COLO668 (cell line): ENCODE measurements around the gene IL22RA2.
"Not testable (repeated sequence)": the region's sequence is repeated elsewhere in the genome, so short reads cannot be mapped to it uniquely, and the experiment has no call there.

ENCODE experiments used
- DNase-seq: peaks from one replicate; lab custom pipeline; 2025; ENCODE audit not compliant: unreplicated experiment; lab: John Stamatoyannopoulos, UW

Gene IL22RA2

DNA sequence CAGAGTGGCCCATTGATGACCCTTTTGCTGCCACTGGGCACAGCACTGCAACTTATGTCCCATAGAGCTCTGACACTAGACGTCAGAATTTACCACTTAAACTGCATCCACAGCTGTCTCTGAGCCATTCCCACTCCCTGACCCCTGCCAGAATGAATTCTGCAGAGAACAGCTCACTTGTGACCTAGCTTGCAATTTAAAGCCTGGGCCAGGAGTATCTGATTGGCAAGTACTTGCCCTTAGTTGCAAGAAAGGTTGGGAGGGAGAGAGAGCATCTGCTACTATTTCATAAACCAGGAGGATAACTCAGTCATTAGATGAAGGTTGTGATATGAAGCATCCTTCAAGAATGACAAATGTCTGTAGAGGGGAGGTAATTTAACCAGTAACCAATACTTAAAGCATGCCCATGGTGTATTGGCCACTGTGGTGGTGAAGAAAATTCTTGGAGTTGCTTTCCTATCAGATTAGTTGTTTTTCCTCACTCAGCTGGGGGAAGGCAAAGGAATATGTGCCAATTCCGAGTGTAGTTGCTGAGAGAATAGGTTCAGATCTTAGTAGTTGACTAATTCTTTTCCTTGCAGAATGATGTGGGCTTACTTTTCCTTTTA lies 46.5 kb downstream of the IL22RA2 start:
- no peak for DNase-seq

- DNase-seq, result no peak
These were observed 50.4 kb downstream of the IL22RA2 start for GRCh38 chr6:137123078-137123477.

GRCh38 chr6:137122612-137123011 lies 50.8 kb downstream of the IL22RA2 start:
- no peak for DNase-seq

DNA sequence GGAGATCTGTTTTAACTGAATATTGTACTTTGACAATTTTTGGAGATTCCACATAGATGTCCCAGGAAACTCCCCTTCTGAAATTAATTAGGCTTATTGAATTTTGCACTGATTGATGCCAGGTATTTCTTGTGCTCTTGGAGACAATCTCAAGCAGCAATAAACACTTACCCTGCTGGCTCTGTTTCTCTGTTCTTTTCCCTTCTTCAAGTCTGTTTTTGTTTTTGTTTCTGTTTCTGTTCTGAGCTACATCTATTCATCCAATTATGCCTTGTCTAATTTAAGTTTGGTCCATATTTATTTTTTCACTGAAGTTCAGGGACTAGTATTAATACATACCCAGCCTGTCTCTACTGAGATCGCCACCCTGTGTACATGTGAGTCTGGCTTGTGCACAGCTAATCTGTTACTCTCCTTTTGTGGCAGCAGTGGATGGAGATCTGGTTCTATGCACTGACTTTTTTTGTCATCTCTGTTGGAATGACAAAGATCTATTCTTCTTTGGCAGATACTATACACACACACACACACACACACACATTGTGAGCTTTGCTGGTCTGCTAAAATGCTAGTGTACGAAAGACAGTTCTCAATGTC lies 51.9 kb downstream of the IL22RA2 start:
- no peak for DNase-seq

GRCh38 chr6:137120748-137121147 lies 52.7 kb downstream of the IL22RA2 start:
- DNase-seq, result no peak

GRCh38 chr6:137119196-137120104 lies 54.0 kb downstream of the IL22RA2 start:
- no peak for DNase-seq

DNA sequence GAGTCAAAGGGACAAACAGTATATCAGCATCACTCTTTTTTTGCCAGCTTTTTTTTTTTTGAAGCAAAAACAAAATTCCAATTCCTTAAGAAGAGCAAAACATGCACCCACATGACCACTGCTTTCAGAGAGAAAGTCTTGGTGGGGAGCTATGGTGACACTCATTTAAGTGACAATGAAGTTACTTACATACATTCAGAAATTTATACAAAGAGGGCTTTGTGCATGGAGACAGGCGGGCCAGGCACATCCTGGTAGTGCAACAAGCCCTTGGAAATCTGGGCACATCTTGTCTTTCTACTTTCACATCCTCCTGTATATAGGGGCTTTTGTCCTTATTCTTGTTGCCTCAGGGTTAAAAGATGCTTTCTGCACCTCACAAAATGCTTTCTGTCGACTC lies 55.9 kb downstream of the IL22RA2 start:
- no peak for DNase-seq

GRCh38 chr6:137116807-137117206 lies 56.6 kb downstream of the IL22RA2 start:
- DNase-seq, result no peak

- DNase-seq, result peak; percentile 9
These were observed 57.8 kb downstream of the IL22RA2 start for GRCh38 chr6:137115658-137116057.

GRCh38 chr6:137112067-137112355 lies 61.4 kb downstream of the IL22RA2 start:
- no peak for DNase-seq

GRCh38 chr6:137111296-137112066 lies 62.0 kb downstream of the IL22RA2 start:
- DNase-seq, result no peak

DNA sequence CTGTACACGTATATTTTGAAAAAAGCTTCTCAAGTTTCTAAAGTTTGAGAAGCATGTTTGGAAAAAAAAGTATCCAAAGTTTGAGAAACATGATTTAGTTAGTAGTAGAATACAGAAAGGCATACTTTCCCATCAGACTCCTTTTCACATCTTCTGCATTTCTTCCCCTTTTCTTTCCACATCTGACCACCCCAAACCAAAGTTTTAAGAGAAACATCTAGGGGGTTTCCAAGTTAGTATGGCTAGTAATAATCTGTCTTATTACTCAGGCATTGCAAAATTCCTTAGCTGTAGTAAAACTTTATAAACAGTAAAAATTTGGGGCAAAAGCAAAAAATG lies 65.7 kb downstream of the IL22RA2 start:
- DNase-seq, result no peak

DNA sequence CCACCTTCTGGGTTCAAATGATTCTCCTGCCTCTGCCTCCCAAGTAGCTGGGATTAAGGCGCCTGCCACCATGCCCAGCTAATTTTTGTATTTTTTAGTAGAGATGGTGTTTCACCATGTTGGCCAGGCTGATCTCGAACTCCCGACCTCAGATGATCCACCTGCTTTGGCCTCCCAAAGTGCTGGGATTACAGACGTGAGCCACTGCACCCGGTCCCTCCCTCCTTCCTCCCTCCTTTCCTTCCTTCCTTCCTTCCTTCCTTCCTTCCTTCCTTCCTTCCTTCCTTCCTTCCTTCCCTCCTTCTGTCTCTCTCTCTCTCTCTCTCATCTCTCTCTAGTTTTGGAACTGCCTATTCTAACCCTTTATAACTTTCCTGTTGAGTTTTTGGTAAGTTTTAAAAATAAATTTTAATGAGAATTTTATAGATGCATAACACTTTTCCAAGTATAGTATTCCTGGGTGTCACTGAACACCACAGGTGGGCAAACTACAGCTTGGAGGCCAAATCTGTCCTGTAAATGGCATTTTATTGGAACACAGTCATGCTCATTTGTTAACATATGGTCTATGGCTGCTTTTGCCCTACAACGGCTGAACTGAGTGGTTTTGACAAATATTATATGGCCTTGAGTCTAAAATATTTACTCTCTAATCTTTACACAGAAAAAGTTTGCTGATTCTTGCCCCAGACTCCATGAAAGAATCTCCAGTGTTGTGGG lies 66.2 kb downstream of the IL22RA2 start:
- DNase-seq, result not testable (repeated sequence)

GRCh38 chr6:137106183-137106582 lies 67.3 kb downstream of the IL22RA2 start:
- DNase-seq, result no peak

GRCh38 chr6:137105375-137105774 lies 68.1 kb downstream of the IL22RA2 start:
- no peak for DNase-seq

DNA sequence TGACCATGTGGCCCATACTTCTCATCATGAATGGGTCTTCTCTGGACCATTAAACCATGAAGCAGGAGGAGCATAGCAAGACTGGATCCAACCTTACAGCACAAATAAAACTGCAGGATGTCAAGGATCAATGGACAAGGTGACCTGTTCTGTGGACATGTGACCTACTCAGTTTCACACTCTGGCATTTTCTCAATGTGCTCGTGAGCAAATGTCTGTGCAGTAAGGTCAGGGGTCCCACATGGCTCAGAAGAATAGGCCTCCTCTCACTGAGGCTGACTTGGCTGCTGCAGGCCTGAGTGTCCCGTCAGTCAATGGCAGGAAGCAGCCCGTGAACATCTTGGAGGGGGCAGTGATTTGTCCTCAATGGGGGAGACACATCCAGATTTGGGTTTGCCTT lies 68.5 kb downstream of the IL22RA2 start:
- no peak for DNase-seq

DNA sequence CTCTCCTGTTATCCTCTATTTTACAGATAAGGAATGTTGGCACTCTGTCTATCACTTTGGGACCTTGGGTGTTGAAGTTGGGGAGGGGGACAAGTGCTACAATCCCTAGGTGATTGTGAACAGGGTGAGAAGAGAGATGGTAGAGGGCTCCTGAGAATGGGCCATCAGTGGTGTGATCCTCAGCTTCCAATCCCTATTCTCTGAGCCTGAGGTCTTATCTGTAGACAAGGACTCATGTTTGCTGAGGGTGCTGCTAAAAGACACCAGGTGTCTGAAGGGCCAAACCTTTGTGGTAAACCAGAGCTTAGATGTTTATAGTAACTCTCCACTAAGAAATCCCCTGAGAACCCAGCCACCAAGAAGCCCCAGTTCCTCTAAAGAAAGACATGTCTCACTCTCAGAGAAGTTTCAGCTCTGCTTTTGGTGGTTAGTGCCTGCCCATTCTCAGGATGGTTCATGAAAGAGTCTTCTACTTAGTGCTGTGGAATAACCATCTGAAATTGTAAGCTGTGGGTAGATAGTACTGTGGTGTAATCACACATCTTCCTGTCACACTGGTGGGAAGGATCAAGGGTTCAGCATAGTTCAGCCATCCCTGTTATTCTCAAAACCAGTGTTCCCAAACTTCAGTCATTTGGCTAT lies 70.5 kb downstream of the IL22RA2 start:
- DNase-seq, result no peak

GRCh38 chr6:137102050-137102848 lies 71.2 kb downstream of the IL22RA2 start:
- DNase-seq, result no peak

- no peak for DNase-seq
These were observed 73.6 kb downstream of the IL22RA2 start for GRCh38 chr6:137099689-137100403.
